PC-3 (cell line): ENCODE results near the gene PIGN. TPM values are rescaled to one million over a fixed set of nuclear protein-coding genes. Genes with fewer than 3 reads are reported as not detected.

ENCODE experiments used
- ATAC-seq: fragments of 200-7000 bp; cut with Tn5 transposase; 2 replicates; pipeline ENCODE4 v1.9.1; 2020; ENCODE audit warnings: mild to moderate bottlenecking, moderate library complexity
- BruUV-seq: library from RNA; stranded (reverse); fragments of 400-500 nt; replicated peaks from 2 replicates; lab custom pipeline; 2021; lab: Mats Ljungman, UMichigan
- CTCF ChIA-PET: fragments of 300-600 bp; sonication (Branson Sonifier 250); formaldehyde crosslinking; loops from one replicate; lab custom pipeline; 2022; ENCODE audit warnings: antibody characterized with exemption; lab: Charles Lee
- POLR2A ChIA-PET: fragments of 300-600 bp; sonication (Branson Sonifier 250); formaldehyde crosslinking; loops from one replicate; lab custom pipeline; 2022; ENCODE audit warnings: antibody characterized with exemption; ENCODE audit not compliant: unreplicated experiment; lab: Charles Lee
- DNase-seq: peaks from one replicate; pipeline ENCODE4 v3.0.0-alpha.2; 2015
- H2AFZ ChIP-seq: fragments of 300-600 bp; sonication (generic); 2 replicates; pipeline ENCODE4 v1.6.0; 2016; ENCODE audit warnings: antibody characterized with exemption, low read length
- H3F3A ChIP-seq: fragments of 300-600 bp; sonication (generic); one replicate; pipeline ENCODE4 v1.6.0; 2017; ENCODE audit warnings: antibody characterized with exemption, low read length, control low read depth, mild to moderate bottlenecking; ENCODE audit not compliant: unreplicated experiment
- H3K27ac ChIP-seq: fragments of 300-600 bp; sonication (generic); 2 replicates; pipeline ENCODE4 v1.5.1; 2016; ENCODE audit warnings: mild to moderate bottlenecking, low read length
- H3K27me3 ChIP-seq: fragments of 300-600 bp; sonication (generic); 2 replicates; pipeline ENCODE4 v1.6.1; 2016; ENCODE audit warnings: low read length, mixed read lengths
- H3K36me3 ChIP-seq: fragments of 300-600 bp; sonication (generic); 2 replicates; pipeline ENCODE4 v1.6.1; 2016; ENCODE audit warnings: low read depth, mixed run types, low read length, mixed read lengths
- H3K4me1 ChIP-seq: fragments of 300-600 bp; sonication (generic); 2 replicates; pipeline ENCODE4 v1.5.1; 2016; ENCODE audit warnings: low read length; ENCODE audit not compliant: insufficient read depth
- H3K4me2 ChIP-seq: fragments of 300-600 bp; sonication (generic); 2 replicates; pipeline ENCODE4 v1.6.0; 2016; ENCODE audit warnings: low read length
- H3K4me3 ChIP-seq: fragments of 300-600 bp; sonication (generic); 2 replicates; pipeline ENCODE4 v1.5.1; 2016; ENCODE audit warnings: mild to moderate bottlenecking, low read length, mixed read lengths
- H3K79me2 ChIP-seq: fragments of 300-600 bp; sonication (generic); 2 replicates; pipeline ENCODE4 v1.6.1; 2017; ENCODE audit warnings: low read length, mixed read lengths
- H3K9ac ChIP-seq: fragments of 300-600 bp; sonication (generic); 2 replicates; pipeline ENCODE4 v1.6.0; 2016; ENCODE audit warnings: mild to moderate bottlenecking, low read length
- H3K9me2 ChIP-seq: fragments of 300-600 bp; sonication (generic); replicated peaks from 2 replicates; pipeline ENCODE4 v1.6.1; 2016; ENCODE audit warnings: mixed run types, low read length, mixed read lengths
- H3K9me3 ChIP-seq: fragments of 300-600 bp; sonication (generic); 2 replicates; pipeline ENCODE4 v1.6.1; 2016; ENCODE audit warnings: low read length, mixed read lengths
- H4K20me1 ChIP-seq: fragments of 300-600 bp; sonication (generic); 2 replicates; pipeline ENCODE4 v1.6.1; 2016; ENCODE audit warnings: low read length, mixed read lengths
- CTCF ChIP-seq: fragments of 300-600 bp; sonication (generic); conservative IDR thresholded peaks from 2 replicates; pipeline ENCODE4 v1.5.1; 2017; ENCODE audit warnings: antibody characterized with exemption, low read depth, mild to moderate bottlenecking, low read length
- EZH2 ChIP-seq: fragments of 300-600 bp; sonication (generic); IDR thresholded peaks from one replicate; pipeline ENCODE4 v1.6.1; 2017; ENCODE audit warnings: antibody characterized with exemption, mild to moderate bottlenecking, low read length; ENCODE audit not compliant: unreplicated experiment
- EZH2phosphoT487 ChIP-seq: fragments of 300-600 bp; sonication (generic); IDR thresholded peaks from 2 replicates; pipeline ENCODE4 v1.6.1; 2018; ENCODE audit warnings: mild to moderate bottlenecking, antibody characterized with exemption, low read length, borderline replicate concordance
- intact Hi-C: fragments of 100-400 bp; cut with micrococcal nuclease; formaldehyde crosslinking; loops from 2 replicates; pipeline ENCODE4 v1.9.0; 2023
- total RNA-seq: library from RNA; depleted of rRNA; stranded (reverse); fragments of >200 nt; gene quantifications from 2 replicates; pipeline ENCODE4 v1.2.3, GENCODE V29; 2014

Gene PIGN
- total RNA-seq, 1 experiment from 2014 or later: 22.7 TPM

- BruUV-seq: no TSS peak
- Histone ChIP-seq H3K9me2 (no peaks in the 10 kb centered on the region), H3K27me3 (no peaks in the 10 kb centered on the region), H3K4me3 (no peak overlapping the region), H4K20me1 (no peaks in the 10 kb centered on the region), H3K36me3 (peaks cover 9% of the 10 kb centered on the region; the same call in 1 of the 2 replicates), H3K27ac (no peak overlapping the region), H3K9ac (no peak overlapping the region), H3K9me3 (no peaks in the 10 kb centered on the region), H3K4me2 (no peak overlapping the region), H2AFZ (no peak overlapping the region), H3F3A (no peaks in the 10 kb centered on the region), H3K79me2 (no peaks in the 10 kb centered on the region), H3K4me1 (no peaks in the 10 kb centered on the region)
- ChIA-PET POLR2A (no interaction called here), CTCF (no interaction called here)
- intact Hi-C loops: no loop called here
- no peak for DNase-seq
- TF ChIP-seq EZH2phosphoT487: no peak
- TF ChIP-seq CTCF: no peak
- no peak for TF ChIP-seq EZH2
- ATAC-seq: no peak
These were observed 87.9 kb downstream of the PIGN start for GRCh38 chr18:62098960-62099359.

- no peak for DNase-seq
- no peak overlapping the region for H3K4me2 ChIP-seq
- H3K4me3 ChIP-seq: no peak overlapping the region
- no peaks in the 10 kb centered on the region for H3K79me2 ChIP-seq
- TF ChIP-seq EZH2 (no peak), CTCF (no peak), EZH2phosphoT487 (no peak)
- H3K4me1 ChIP-seq: no peaks in the 10 kb centered on the region
- H3F3A ChIP-seq: no peaks in the 10 kb centered on the region
- intact Hi-C loops: no loop called here
- no peaks in the 10 kb centered on the region for H3K9me2 ChIP-seq
- H3K9ac ChIP-seq: no peak overlapping the region
- no peak overlapping the region for H3K27ac ChIP-seq
- CTCF ChIA-PET: no interaction called here
- H3K36me3 ChIP-seq: peaks cover 9% of the 10 kb centered on the region; the same call in 1 of the 2 replicates
- POLR2A ChIA-PET: no interaction called here
- H3K9me3 ChIP-seq: no peaks in the 10 kb centered on the region
- H4K20me1 ChIP-seq: no peaks in the 10 kb centered on the region
- no TSS peak for BruUV-seq
- no peaks in the 10 kb centered on the region for H3K27me3 ChIP-seq
- no peak overlapping the region for H2AFZ ChIP-seq
- ATAC-seq: no peak
These were observed 89.2 kb downstream of the PIGN start for GRCh38 chr18:62097698-62098097.

- no TSS peak for BruUV-seq
- no peak for DNase-seq
- Histone ChIP-seq H4K20me1 (no peaks in the 10 kb centered on the region), H3K4me1 (no peaks in the 10 kb centered on the region), H3K4me3 (no peak overlapping the region), H3K9me3 (no peaks in the 10 kb centered on the region), H3K4me2 (no peak overlapping the region), H3K9ac (no peak overlapping the region), H2AFZ (no peak overlapping the region), H3K9me2 (no peaks in the 10 kb centered on the region), H3K27me3 (no peaks in the 10 kb centered on the region), H3K36me3 (no peaks in the 10 kb centered on the region), H3K79me2 (no peaks in the 10 kb centered on the region), H3F3A (no peaks in the 10 kb centered on the region), H3K27ac (no peak overlapping the region)
- ATAC-seq: no peak
- intact Hi-C loops: no loop called here
- POLR2A ChIA-PET: no interaction called here
- TF ChIP-seq EZH2phosphoT487: no peak
- TF ChIP-seq EZH2: no peak
- TF ChIP-seq CTCF: no peak
- CTCF ChIA-PET: no interaction called here
These were observed 95.3 kb downstream of the PIGN start for GRCh38 chr18:62091487-62092120.
